ENCODE results near the gene ATL3. TPM values are rescaled to one million over a fixed set of nuclear protein-coding genes. Genes with fewer than 3 reads are reported as not detected.

The ATL3 gene
- total RNA-seq, 1 experiment from 2014 or later: 24.0 TPM

DNA sequence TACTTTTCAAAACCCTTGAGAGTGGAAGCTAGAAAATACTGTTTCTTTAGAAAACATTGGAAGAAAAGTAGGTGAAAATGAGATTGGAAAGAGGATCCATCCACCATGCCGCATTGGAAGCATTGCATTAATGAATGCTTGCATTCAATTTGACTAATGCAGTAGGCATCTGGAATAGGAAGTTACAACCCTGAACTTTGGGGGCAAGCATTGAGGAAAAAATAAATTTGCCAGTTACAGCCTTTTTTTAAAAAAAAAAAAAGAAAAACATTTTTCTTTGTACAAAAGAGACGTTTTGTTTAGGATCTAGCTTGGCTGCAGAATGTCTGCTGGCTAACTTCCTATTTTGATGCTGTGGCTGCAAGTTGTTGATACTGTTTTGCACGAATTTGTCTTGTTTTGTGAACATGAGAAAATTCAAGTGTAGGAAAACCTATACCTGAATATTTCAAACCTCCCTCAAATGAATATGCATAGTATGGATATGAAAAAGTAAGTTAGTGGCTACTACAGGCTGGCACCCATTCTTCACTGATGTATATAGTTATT, 38.2 kb upstream of the ATL3 start:
- Histone ChIP-seq H3K56ac (ENCODE audit: insufficient read length, low read depth, low read length) (no peak overlapping the region), H3K79me2 (ENCODE audit: insufficient read depth, low read length) (peaks cover 3% of the 10 kb centered on the region; the same call in 1 of the 2 replicates), H3K23me2 (ENCODE audit: insufficient read length, low read depth, low read length, poor library complexity, severe bottlenecking) (no peaks in the 10 kb centered on the region), H2BK15ac (ENCODE audit: low read depth, low read length) (no peak overlapping the region), H3K4ac (ENCODE audit: low read depth, low read length) (no peak overlapping the region), H3K4me1 (ENCODE audit: insufficient read depth, low read length) (no peaks in the 10 kb centered on the region), H3K23ac (ENCODE audit: insufficient read length, low read depth, low read length) (no peak overlapping the region), H3K4me2 (ENCODE audit: insufficient read depth, insufficient read length, low read length) (no peak overlapping the region), H2BK5ac (ENCODE audit: insufficient read length, low read length) (no peak overlapping the region), H4K8ac (replicated peaks; ENCODE audit: insufficient read length, low read depth, low read length) (no peak overlapping the region), H2BK12ac (ENCODE audit: insufficient read length, low read depth, low read length) (no peak overlapping the region), H3K14ac (ENCODE audit: insufficient read depth, low read length) (no peak overlapping the region), H2BK120ac (ENCODE audit: low read depth, low read length, poor library complexity, severe bottlenecking) (no peak overlapping the region), H3K27me3 (ENCODE audit: insufficient read depth, low read length) (no peaks in the 10 kb centered on the region), H2BK20ac (ENCODE audit: low read depth, low read length, poor library complexity, severe bottlenecking) (no peak overlapping the region), H3K79me1 (ENCODE audit: insufficient read depth, low read depth, low read length, poor library complexity, severe bottlenecking) (peaks cover 3% of the 10 kb centered on the region), H3K18ac (ENCODE audit: insufficient read length, low read depth, low read length) (no peak overlapping the region), H3T11ph (ENCODE audit: low read length) (no peak overlapping the region), H2AFZ (ENCODE audit: low read length) (no peak overlapping the region), H3K27ac (ENCODE audit: insufficient read length, low read depth, low read length) (no peak overlapping the region), H3K9ac (ENCODE audit: extremely low read depth, insufficient read length, low read length) (no peak overlapping the region), H2AK5ac (ENCODE audit: insufficient read length, low read length) (no peak overlapping the region), H4K5ac (ENCODE audit: insufficient read length, low read depth, low read length) (no peak overlapping the region), H3K9me3 (ENCODE audit: control insufficient read depth, low read depth, low read length) (no peaks in the 10 kb centered on the region), H4K91ac (ENCODE audit: insufficient read length, low read depth, low read length) (no peak overlapping the region), H4K20me1 (ENCODE audit: control insufficient read depth, insufficient read depth, insufficient read length) (no peaks in the 10 kb centered on the region)
- H3K36me3 Mint-ChIP-seq (ENCODE audit: insufficient read depth in 1 of 3, low read depth in 3 of 3): peaks cover 0 to 2% (median 2%) of the 10 kb centered on the region in 3 experiments; a peak in 3 of 7 replicates
- peaks cover 7 to 13% of the 10 kb centered on the region in 2 experiments; a peak in 3 of 4 replicates for H3K4me1 Mint-ChIP-seq
- H3K9me3 Mint-ChIP-seq: no peaks in the 10 kb centered on the region
- H3K27ac Mint-ChIP-seq: no peak overlapping the region
- no peak overlapping the region for H3K4me3 Mint-ChIP-seq
- H3K27me3 Mint-ChIP-seq (ENCODE audit: low read depth): no peaks in the 10 kb centered on the region
- DNase-seq: no peak
- TF ChIP-seq CTCF (conservative IDR thresholded peaks at IDR 0.05): no peak
- WGBS (ENCODE audit: extremely low coverage, insufficient read length, low lambda C conversion rate): no CpG with 5 or more reads among the region's 3 CpGs

Data from H9 (cell line).